Measurements from ENCODE around the gene THSD7A.
"Not testable (repeated sequence)": the region's sequence is repeated elsewhere in the genome, so short reads cannot be mapped to it uniquely, and the experiment has no call there.

THSD7A gene

GRCh38 chr7:11570205-11570604, 261.8 kb downstream of the THSD7A start:
- no peak for DNase-seq

- no peak for DNase-seq
Observed at GRCh38 chr7:11567571-11567970, 264.4 kb downstream of the THSD7A start.

- DNase-seq: no peak
Observed at GRCh38 chr7:11557627-11558026, 274.4 kb downstream of the THSD7A start.

GRCh38 chr7:11552676-11553296, 279.2 kb downstream of the THSD7A start:
- DNase-seq: no peak

GRCh38 chr7:11551470-11551869, 280.5 kb downstream of the THSD7A start:
- DNase-seq: no peak

GRCh38 chr7:11548532-11548931, 283.5 kb downstream of the THSD7A start:
- no peak for DNase-seq

GRCh38 chr7:11541330-11541729, 290.7 kb downstream of the THSD7A start:
- DNase-seq: no peak

GRCh38 chr7:11540271-11540761, 291.7 kb downstream of the THSD7A start:
- DNase-seq: no peak

GRCh38 chr7:11539853-11540252, 292.1 kb downstream of the THSD7A start:
- no peak for DNase-seq

GRCh38 chr7:11538751-11539299, 293.2 kb downstream of the THSD7A start:
- DNase-seq: no peak

- no peak for DNase-seq
Observed at GRCh38 chr7:11533229-11533820, 298.7 kb downstream of the THSD7A start.

GRCh38 chr7:11529382-11529781, 302.6 kb downstream of the THSD7A start:
- no peak for DNase-seq

GRCh38 chr7:11527707-11528106, 304.3 kb downstream of the THSD7A start:
- DNase-seq: no peak

- no peak for DNase-seq
Observed at GRCh38 chr7:11524476-11525397, 307.3 kb downstream of the THSD7A start.

- DNase-seq: not testable (repeated sequence)
Observed at GRCh38 chr7:11521964-11522499, 310.0 kb downstream of the THSD7A start.

GRCh38 chr7:11517853-11518252, 314.1 kb downstream of the THSD7A start:
- DNase-seq: no peak

GRCh38 chr7:11516328-11516727, 315.7 kb downstream of the THSD7A start:
- no peak for DNase-seq

GRCh38 chr7:11513460-11513859, 318.5 kb downstream of the THSD7A start:
- DNase-seq: no peak

- DNase-seq: no peak
Observed at GRCh38 chr7:11507929-11508328, 324.1 kb downstream of the THSD7A start.

- no peak for DNase-seq
Observed at GRCh38 chr7:11506417-11506816, 325.6 kb downstream of the THSD7A start.

- no peak for DNase-seq
Observed at GRCh38 chr7:11505471-11505985, 326.5 kb downstream of the THSD7A start.

GRCh38 chr7:11492307-11492706, 339.7 kb downstream of the THSD7A start:
- DNase-seq: no peak

- DNase-seq: no peak
Observed at GRCh38 chr7:11491811-11492210, 340.2 kb downstream of the THSD7A start.

Measured in GF-D8 (cell line).